C4-2B (cell line): ENCODE results near the gene USE1.

ENCODE experiments used
- ZFX ChIP-seq: fragments of 450-650 bp; IDR thresholded peaks from 2 replicates; pipeline ENCODE4 v1.6.1; 2017
- TF ChIP-seq, protein P1 (sequence below): fragments of 450-650 bp; conservative IDR thresholded peaks from 2 replicates; pipeline ENCODE4 v1.5.1; 2017; ENCODE audit warnings: mild to moderate bottlenecking

DNA sequence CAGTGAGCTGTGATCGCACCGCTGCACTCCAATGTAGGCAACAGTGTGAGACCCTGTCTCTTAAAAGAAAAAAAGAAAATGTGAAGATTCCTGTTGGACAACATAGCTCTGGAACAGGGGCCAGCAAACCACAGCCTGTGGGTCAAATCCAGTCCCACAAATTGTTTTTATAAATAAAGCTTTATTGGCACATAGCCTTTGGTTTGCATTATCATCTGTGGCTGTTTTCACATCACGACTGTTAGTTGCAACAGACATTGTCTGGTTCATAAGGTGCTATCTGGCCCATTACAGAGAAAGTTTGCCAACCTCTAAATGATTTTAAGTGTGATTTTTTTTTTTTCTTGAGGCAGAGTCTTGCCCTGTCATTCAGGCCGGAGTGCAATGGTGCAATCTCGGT lies 49.4 kb upstream of the USE1 start:
- TF ChIP-seq, protein P1, sequence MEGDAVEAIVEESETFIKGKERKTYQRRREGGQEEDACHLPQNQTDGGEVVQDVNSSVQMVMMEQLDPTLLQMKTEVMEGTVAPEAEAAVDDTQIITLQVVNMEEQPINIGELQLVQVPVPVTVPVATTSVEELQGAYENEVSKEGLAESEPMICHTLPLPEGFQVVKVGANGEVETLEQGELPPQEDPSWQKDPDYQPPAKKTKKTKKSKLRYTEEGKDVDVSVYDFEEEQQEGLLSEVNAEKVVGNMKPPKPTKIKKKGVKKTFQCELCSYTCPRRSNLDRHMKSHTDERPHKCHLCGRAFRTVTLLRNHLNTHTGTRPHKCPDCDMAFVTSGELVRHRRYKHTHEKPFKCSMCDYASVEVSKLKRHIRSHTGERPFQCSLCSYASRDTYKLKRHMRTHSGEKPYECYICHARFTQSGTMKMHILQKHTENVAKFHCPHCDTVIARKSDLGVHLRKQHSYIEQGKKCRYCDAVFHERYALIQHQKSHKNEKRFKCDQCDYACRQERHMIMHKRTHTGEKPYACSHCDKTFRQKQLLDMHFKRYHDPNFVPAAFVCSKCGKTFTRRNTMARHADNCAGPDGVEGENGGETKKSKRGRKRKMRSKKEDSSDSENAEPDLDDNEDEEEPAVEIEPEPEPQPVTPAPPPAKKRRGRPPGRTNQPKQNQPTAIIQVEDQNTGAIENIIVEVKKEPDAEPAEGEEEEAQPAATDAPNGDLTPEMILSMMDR, result no peak
- TF ChIP-seq ZFX, result no peak
